Limb (tissue), 2 donors: ENCODE measurements around the gene DCLRE1B.
"Not testable (repeated sequence)": the region's sequence is repeated elsewhere in the genome, so short reads cannot be mapped to it uniquely, and the experiment has no call there.

Experiments used
- DNase-seq, 2 donors: peaks; one replicate each; pipeline ENCODE4 v3.0.0-alpha.2; 2016; ENCODE audit errors: extremely low spot score in 2 of 2

The DCLRE1B gene

DNA sequence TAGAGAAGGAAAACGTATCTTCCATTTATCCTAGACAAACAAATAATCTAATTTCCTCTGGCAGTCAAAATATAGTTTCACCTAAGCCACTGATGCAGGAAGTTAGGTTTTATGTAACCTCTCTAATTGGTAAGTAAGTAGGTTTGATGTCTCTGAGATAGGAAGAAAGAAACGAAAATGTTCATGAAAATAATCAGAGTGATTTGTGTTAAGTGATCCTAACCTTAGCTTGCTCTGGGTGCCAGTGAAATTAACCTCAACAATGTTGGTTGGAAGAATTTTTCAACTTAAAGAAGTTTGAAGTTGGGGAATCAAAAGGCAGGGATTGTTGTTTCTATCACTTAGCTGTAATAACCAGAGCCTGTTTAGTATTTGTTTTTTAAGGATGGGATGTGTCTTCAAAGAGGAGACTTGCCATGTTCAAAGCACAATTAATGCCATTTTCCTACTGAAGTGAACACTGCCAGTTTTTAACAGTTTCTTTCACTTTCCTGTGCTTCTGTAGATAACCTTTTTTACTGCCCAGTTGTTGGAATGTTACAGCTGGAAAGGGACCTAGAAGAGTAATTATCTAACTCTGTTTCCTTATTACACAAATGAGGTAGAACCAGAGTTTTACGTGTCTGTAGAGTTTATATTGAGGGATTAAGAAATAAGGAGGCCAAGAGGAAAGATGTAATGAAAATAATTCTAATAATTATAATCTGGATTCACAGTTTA, 42.4 kb downstream of the DCLRE1B start:
- no peak for DNase-seq

DNA sequence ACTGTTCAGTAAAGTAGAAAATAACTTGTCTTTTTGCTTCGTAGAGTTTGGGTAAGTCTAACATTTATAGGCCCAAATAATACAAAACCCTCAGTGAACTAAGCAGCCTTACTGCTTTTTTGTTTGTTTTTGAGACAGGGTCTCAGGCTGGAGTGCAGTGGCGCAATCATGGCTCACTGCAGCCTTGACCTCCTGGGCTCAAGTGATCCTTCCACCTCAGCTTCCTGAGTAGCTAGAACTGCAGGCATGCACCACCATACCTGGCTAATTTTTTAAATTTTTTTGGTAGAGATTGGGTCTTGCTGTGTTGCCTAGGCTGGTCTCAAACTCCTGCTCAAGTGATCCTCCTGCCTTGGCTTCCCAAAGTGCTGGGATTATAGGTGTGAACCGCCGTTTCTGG, 43.0 kb downstream of the DCLRE1B start:
- DNase-seq, result not testable (repeated sequence)

DNA sequence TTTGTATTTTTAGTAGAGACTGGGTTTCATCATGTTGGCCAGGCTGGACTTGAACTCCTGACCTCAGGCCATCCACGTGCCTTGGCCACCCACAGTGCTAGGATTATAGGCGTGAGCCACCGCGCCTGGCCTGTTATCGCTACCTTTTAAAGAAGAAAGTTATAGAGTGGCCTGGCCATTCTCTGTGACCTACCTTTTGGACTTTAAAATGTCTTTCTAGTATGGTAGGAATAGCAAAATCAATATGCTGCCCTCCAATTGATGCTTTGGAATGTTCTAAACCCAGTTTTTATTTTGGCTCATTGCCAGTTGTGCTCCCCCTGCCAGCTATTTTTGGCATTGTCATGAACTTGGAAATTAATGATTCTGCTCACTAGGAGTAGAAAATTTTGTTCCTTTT, 43.9 kb downstream of the DCLRE1B start:
- peak in 1 of 2 donors; percentile 40 for DNase-seq

DNA sequence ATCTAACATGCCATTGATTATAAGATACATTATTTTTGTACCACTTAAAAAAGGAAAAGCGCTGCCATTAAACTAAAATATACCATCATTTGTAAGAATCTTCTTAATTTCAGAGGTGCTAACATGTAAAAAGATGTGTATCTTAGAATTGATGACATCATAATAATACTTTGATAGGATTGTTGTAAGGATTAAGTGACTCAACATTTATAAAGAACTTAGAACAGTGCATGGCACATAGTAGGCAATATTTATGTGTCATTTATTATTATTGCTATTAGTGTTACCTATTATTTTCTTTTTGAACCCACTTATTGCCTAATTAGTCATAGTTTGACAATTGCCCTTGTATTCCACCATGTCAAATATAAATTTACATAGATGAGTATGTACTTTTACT, 45.8 kb downstream of the DCLRE1B start:
- DNase-seq, result no peak

DNA sequence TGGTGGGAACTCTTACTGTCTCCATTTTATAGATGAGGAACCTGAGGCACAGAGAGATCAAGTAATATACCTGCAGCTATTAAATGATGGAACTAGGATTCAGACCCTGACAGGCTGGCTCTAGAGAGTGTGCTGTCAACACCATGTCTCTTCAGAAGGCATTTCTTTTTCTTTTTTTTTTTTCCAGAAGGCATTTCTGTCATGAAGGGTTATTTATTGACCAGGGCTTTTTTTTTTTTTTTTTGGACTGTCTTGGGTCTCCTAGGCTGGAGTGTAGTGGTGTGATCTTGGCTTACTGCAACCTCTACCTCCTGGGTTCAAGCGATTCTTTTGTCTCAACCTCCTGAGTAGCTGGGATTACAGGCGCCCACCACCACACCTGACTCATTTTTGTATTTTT, 46.6 kb downstream of the DCLRE1B start:
- DNase-seq, result no peak

DNA sequence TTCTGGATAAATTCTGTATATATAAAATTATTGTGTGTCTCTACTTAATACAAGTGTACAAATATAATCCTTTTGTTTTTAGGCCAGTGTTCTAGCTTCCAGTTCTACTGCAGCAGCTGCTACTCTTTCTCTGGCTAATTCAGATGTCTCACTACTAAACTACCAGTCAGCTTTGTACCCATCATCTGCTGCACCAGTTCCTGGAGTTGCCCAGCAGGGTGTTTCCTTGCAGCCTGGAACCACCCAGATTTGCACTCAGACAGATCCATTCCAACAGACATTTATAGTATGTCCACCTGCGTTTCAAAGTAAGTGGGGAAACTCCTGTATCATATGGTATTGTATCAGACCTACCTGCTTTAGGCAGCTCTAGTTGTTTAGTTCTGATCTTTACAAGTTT, 52.9 kb downstream of the DCLRE1B start:
- DNase-seq, result no peak

DNA sequence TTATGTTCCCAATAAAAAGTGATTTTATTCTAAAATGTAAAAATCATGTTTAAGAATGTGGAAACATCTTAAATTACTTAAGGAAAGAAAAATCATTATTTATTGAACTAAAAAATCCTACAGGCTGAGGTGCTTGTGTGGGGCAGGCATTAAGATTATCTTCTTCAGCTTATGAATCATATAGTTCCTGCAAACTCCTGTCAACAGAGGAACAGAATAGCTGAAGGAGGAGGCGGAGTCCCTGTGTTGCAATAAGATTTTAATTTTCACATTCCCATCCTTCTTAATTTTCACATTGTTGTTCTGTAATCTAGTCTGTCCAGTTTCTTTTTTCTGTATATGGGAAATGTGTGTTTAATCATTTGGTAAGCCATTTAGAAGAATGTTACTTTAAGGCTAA, 53.6 kb downstream of the DCLRE1B start:
- DNase-seq, result no peak

DNA sequence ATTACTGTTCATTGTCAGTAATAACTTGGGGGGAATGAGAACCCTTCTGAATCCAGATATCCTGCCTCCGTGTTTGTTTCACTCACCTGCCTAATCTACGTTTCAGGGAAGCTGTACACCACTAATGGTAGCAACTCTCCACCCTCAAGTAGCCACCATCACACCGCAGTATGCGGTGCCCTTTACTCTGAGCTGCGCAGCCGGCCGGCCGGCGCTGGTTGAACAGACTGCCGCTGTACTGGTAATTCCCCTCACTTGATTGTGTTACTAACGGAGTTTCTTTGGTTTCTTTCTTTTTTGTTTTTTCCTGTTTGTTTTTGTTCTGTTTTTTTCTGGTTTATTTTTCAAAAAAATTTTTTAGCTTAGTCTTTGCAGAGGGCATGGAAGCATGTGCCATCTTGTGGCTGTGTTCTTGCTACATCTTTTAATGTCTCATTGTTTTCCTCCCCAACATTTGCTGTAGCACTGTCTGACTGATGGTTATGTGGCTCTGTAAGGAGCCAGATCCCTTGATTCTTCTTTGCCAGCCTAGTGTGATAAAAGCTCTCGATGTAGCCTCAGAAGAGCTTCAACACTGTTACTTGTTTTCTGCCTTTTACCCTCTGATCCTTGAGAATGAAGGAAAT, 58.3 kb downstream of the DCLRE1B start:
- DNase-seq, result no peak
